Mononuclear cell (primary cell): ENCODE measurements around the gene MAGED2. TPM values are rescaled to one million over a fixed set of nuclear protein-coding genes. Genes with fewer than 3 reads are reported as not detected.
A peak's percentile ranks its signal among the peaks of the same experiment; 100 is the strongest.
"Not testable (repeated sequence)": the region's sequence is repeated elsewhere in the genome, so short reads cannot be mapped to it uniquely, and the experiment has no call there.

Source experiments
- H3K27me3 ChIP-seq: 2 replicates; pipeline ENCODE4 v1.6.0; 2011; ENCODE audit warnings: low read length, control low read depth; ENCODE audit not compliant: insufficient read depth
- H3K4me1 ChIP-seq: 2 replicates; pipeline ENCODE4 v1.5.1; 2011; ENCODE audit warnings: mild to moderate bottlenecking, low read length, control low read depth; ENCODE audit not compliant: insufficient read depth
- H3K4me3 ChIP-seq: 2 replicates; pipeline ENCODE4 v1.5.1; 2011; ENCODE audit warnings: mild to moderate bottlenecking, low read length, moderate library complexity
- H3K9me3 ChIP-seq: 2 replicates; pipeline ENCODE4 v1.5.1; 2011; ENCODE audit warnings: low read depth, mild to moderate bottlenecking, control low read depth, low read length
- total RNA-seq: library from RNA; depleted of rRNA; stranded (reverse); fragments of >200 nt; gene quantifications from one replicate; pipeline ENCODE4 v1.2.3, GENCODE V29; 2012

Gene MAGED2
- total RNA-seq: 31.1 TPM

GRCh38 chrX:54807524-54808108, at the start of gene MAGED2:
TSS of gene MAGED2 (plus strand) at chrX:54807745. CDS start at chrX:54809332, 1,587 bp downstream.
- Histone ChIP-seq H3K4me3 (peak within 1 kb of the TSS; percentile 69), H3K27me3 (no peaks in the 10 kb centered on the region), H3K4me1 (peaks cover 14% of the 10 kb centered on the region)

GRCh38 chrX:54758114-54759055, 49.2 kb upstream of the MAGED2 start:
- Histone ChIP-seq H3K4me3 (no peak overlapping the region), H3K4me1 (no peaks in the 10 kb centered on the region), H3K27me3 (no peaks in the 10 kb centered on the region)

More at GRCh38 chrX:54807524-54808108, at the start of gene MAGED2:
- no peaks in the 10 kb centered on the region for H3K9me3 ChIP-seq

GRCh38 chrX:54774391-54775094, 33.0 kb upstream of the MAGED2 start:
- not testable (repeated sequence) for H3K9me3 ChIP-seq, H3K4me1 ChIP-seq

More at GRCh38 chrX:54758114-54759055, 49.2 kb upstream of the MAGED2 start:
- no peaks in the 10 kb centered on the region for H3K9me3 ChIP-seq

GRCh38 chrX:54776061-54776460, 31.5 kb upstream of the MAGED2 start:
- Histone ChIP-seq H3K4me1 (no peaks in the 10 kb centered on the region), H3K27me3 (no peaks in the 10 kb centered on the region), H3K9me3 (no peaks in the 10 kb centered on the region), H3K4me3 (no peak overlapping the region)

More at GRCh38 chrX:54774391-54775094, 33.0 kb upstream of the MAGED2 start:
- not testable (repeated sequence) for H3K27me3 ChIP-seq, H3K4me3 ChIP-seq

GRCh38 chrX:54776987-54777672, 30.4 kb upstream of the MAGED2 start:
- Histone ChIP-seq H3K27me3 (no peaks in the 10 kb centered on the region), H3K4me3 (no peak overlapping the region), H3K4me1 (no peaks in the 10 kb centered on the region), H3K9me3 (no peaks in the 10 kb centered on the region)

- Histone ChIP-seq H3K4me3 (no peak overlapping the region), H3K27me3 (no peaks in the 10 kb centered on the region), H3K9me3 (no peaks in the 10 kb centered on the region), H3K4me1 (no peaks in the 10 kb centered on the region)
These were observed 21.6 kb upstream of the MAGED2 start for GRCh38 chrX:54785901-54786300.

- Histone ChIP-seq H3K4me3 (no peak overlapping the region), H3K27me3 (no peaks in the 10 kb centered on the region), H3K9me3 (no peaks in the 10 kb centered on the region), H3K4me1 (no peaks in the 10 kb centered on the region)
These were observed 20.6 kb upstream of the MAGED2 start for GRCh38 chrX:54786967-54787366.

GRCh38 chrX:54788446-54788845, 19.1 kb upstream of the MAGED2 start:
- H3K9me3 ChIP-seq: no peaks in the 10 kb centered on the region
- H3K4me3 ChIP-seq: no peak overlapping the region
- no peaks in the 10 kb centered on the region for H3K27me3 ChIP-seq
- H3K4me1 ChIP-seq: no peaks in the 10 kb centered on the region

GRCh38 chrX:54789405-54789804, 18.1 kb upstream of the MAGED2 start:
- H3K27me3 ChIP-seq, H3K4me3 ChIP-seq, H3K9me3 ChIP-seq, H3K4me1 ChIP-seq: not testable (repeated sequence)

- Histone ChIP-seq H3K4me1 (no peaks in the 10 kb centered on the region), H3K9me3 (no peaks in the 10 kb centered on the region), H3K4me3 (no peak overlapping the region), H3K27me3 (no peaks in the 10 kb centered on the region)
These were observed 13.5 kb upstream of the MAGED2 start for GRCh38 chrX:54794028-54794427.

- Histone ChIP-seq H3K9me3 (no peaks in the 10 kb centered on the region), H3K4me1 (no peaks in the 10 kb centered on the region), H3K4me3 (no peak overlapping the region), H3K27me3 (no peaks in the 10 kb centered on the region)
These were observed 12.8 kb upstream of the MAGED2 start for GRCh38 chrX:54794795-54795194.

GRCh38 chrX:54798137-54798536, 9.4 kb upstream of the MAGED2 start, which contains the start of gene ITIH6:
TSS of gene ITIH6 (minus strand) at chrX:54798255. CDS start at chrX:54798210, 45 bp downstream.
- no peaks in the 10 kb centered on the region for H3K4me1 ChIP-seq
- H3K9me3 ChIP-seq: no peaks in the 10 kb centered on the region
- H3K4me3 ChIP-seq: no peak within 1 kb of the TSS
- H3K27me3 ChIP-seq: no peaks in the 10 kb centered on the region

GRCh38 chrX:54799046-54799445, 8.5 kb upstream of the MAGED2 start:
- no peaks in the 10 kb centered on the region for H3K27me3 ChIP-seq
- H3K9me3 ChIP-seq: no peaks in the 10 kb centered on the region
- H3K4me1 ChIP-seq: no peaks in the 10 kb centered on the region
- no peak overlapping the region for H3K4me3 ChIP-seq

- Histone ChIP-seq H3K4me1 (peaks cover 14% of the 10 kb centered on the region), H3K9me3 (no peaks in the 10 kb centered on the region), H3K4me3 (peak overlapping the region; percentile 69), H3K27me3 (no peaks in the 10 kb centered on the region)
These were observed 612 bp downstream of the MAGED2 start for GRCh38 chrX:54808109-54808604.
